Body of pancreas (tissue), 4 donors: ENCODE data around the gene ACACA.

Experiments used
- POLR2A ChIP-seq, 3 donors: fragments of 450-650 bp; IDR thresholded peaks; one replicate each; pipeline ENCODE4 v1.6.1; 2016; ENCODE audit warnings: antibody characterized with exemption in 3 of 3, mild to moderate bottlenecking in 2 of 3
- TF ChIP-seq, protein P1 (sequence below), 7 experiments: fragments of 450-650 bp in 4 of 7; fragments of 200-600 bp in 3 of 7; sonication (generic) in 3 of 7; IDR thresholded peaks; one replicate each; pipeline ENCODE4 v1.5.1; 2016 to 2019; ENCODE audit warnings: antibody characterized with exemption in 7 of 7

DNA sequence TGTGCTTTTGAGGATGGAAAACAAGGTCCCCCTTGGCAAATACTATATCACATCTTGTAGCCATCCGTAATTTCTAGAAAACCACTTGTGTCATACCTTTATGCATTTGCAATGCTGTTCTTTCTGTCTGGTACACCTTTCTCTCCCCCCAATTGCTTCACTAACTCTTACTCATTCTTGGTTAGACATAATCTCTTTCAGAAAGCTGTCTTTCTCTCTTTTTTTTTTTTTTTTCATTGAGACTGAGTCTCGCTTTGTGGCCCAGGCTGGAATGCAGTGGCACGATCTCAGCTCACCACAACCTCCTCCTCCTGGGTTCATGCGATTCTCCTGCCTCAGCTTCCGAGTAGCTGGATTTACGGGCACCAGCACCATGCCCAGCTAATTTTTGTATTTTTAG lies 125.8 kb downstream of the ACACA start:
- TF ChIP-seq, protein P1, sequence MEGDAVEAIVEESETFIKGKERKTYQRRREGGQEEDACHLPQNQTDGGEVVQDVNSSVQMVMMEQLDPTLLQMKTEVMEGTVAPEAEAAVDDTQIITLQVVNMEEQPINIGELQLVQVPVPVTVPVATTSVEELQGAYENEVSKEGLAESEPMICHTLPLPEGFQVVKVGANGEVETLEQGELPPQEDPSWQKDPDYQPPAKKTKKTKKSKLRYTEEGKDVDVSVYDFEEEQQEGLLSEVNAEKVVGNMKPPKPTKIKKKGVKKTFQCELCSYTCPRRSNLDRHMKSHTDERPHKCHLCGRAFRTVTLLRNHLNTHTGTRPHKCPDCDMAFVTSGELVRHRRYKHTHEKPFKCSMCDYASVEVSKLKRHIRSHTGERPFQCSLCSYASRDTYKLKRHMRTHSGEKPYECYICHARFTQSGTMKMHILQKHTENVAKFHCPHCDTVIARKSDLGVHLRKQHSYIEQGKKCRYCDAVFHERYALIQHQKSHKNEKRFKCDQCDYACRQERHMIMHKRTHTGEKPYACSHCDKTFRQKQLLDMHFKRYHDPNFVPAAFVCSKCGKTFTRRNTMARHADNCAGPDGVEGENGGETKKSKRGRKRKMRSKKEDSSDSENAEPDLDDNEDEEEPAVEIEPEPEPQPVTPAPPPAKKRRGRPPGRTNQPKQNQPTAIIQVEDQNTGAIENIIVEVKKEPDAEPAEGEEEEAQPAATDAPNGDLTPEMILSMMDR (IDR thresholded peaks at IDR 0.05), result no peak
- no peak for TF ChIP-seq POLR2A (IDR thresholded peaks at IDR 0.05)
